ENCODE measurements around the gene PPM1J. TPM values are rescaled to one million over a fixed set of nuclear protein-coding genes. Genes with fewer than 3 reads are reported as not detected.

Gene PPM1J
- polyA plus RNA-seq, 3 donors, result 0.28 to 0.75 (median 0.69) TPM

GRCh38 chr1:112743174-112744008 is 28.3 kb upstream of the PPM1J start:
- H3K9me3 Mint-ChIP-seq, result peaks cover 0 to 24% (median 19%) of the 10 kb centered on the region in 7 donors
- TF ChIP-seq, protein P1, sequence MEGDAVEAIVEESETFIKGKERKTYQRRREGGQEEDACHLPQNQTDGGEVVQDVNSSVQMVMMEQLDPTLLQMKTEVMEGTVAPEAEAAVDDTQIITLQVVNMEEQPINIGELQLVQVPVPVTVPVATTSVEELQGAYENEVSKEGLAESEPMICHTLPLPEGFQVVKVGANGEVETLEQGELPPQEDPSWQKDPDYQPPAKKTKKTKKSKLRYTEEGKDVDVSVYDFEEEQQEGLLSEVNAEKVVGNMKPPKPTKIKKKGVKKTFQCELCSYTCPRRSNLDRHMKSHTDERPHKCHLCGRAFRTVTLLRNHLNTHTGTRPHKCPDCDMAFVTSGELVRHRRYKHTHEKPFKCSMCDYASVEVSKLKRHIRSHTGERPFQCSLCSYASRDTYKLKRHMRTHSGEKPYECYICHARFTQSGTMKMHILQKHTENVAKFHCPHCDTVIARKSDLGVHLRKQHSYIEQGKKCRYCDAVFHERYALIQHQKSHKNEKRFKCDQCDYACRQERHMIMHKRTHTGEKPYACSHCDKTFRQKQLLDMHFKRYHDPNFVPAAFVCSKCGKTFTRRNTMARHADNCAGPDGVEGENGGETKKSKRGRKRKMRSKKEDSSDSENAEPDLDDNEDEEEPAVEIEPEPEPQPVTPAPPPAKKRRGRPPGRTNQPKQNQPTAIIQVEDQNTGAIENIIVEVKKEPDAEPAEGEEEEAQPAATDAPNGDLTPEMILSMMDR (IDR thresholded peaks at IDR 0.05), result no peak
- H3K27me3 ChIP-seq (ENCODE audit: control insufficient read depth in 2 of 2, insufficient read depth in 2 of 2, low read length in 2 of 2), result peaks cover 39 to 83% of the 10 kb centered on the region in 2 donors
- no peak for DNase-seq
- WGBS (ENCODE audit: insufficient coverage), result 11% methylated on average over 42 of the region's 54 CpGs
- no peaks in the 10 kb centered on the region for H4K20me1 ChIP-seq (ENCODE audit: insufficient read depth, low read length)
- H3K27ac ChIP-seq (ENCODE audit: low read depth in 1 of 2, low read length in 2 of 2), result no peak overlapping the region
- peaks cover 7 to 18% of the 10 kb centered on the region in 2 donors for H3K9me3 ChIP-seq (replicated peaks in 1 of 2; ENCODE audit: control insufficient read depth in 1 of 2, insufficient read depth in 1 of 2, low read length in 2 of 2)
- no peak overlapping the region for H3K27ac Mint-ChIP-seq
- intact Hi-C loops (cut with micrococcal nuclease), result no loop called here
- H3K36me3 Mint-ChIP-seq, result peaks cover 5% of the 10 kb centered on the region in 2 donors
- H3K4me3 Mint-ChIP-seq, result peak overlapping the region in 1 of 2 donors; percentile 80
- H3K4me2 ChIP-seq (replicated peaks; ENCODE audit: extremely low read depth, low read length, poor library complexity, severe bottlenecking), result no peak overlapping the region
- peaks cover 73 to 86% (median 76%) of the 10 kb centered on the region in 3 donors for H3K27me3 Mint-ChIP-seq (ENCODE audit: low read depth in 3 of 3)
- H3K36me3 ChIP-seq (replicated peaks in 1 of 2; ENCODE audit: control insufficient read depth in 1 of 2, insufficient read depth in 2 of 2, low read length in 2 of 2), result no peaks in the 10 kb centered on the region
- no peaks in the 10 kb centered on the region for H3K79me2 ChIP-seq (ENCODE audit: insufficient read depth, low read length)
- H3K9ac ChIP-seq (ENCODE audit: insufficient read depth, low read length, poor library complexity, severe bottlenecking), result no peak overlapping the region
- H3K4me1 Mint-ChIP-seq, result peaks cover 11% of the 10 kb centered on the region
- peak overlapping the region; percentile 50 for H2AFZ ChIP-seq (ENCODE audit: insufficient read depth, low read depth, low read length, poor library complexity, severe bottlenecking)
- H3K4me1 ChIP-seq (ENCODE audit: control insufficient read depth in 1 of 2, insufficient read depth in 2 of 2, low read length in 2 of 2), result peaks cover 4 to 5% of the 10 kb centered on the region in 2 donors
- H3K4me3 ChIP-seq (replicated peaks in 1 of 3; ENCODE audit: low read depth in 2 of 3, low read length in 3 of 3), result no peak overlapping the region

GRCh38 chr1:112737573-112737972 is 22.4 kb upstream of the PPM1J start:
- TF ChIP-seq, protein P1 (IDR thresholded peaks at IDR 0.05), result no peak
- H3K9me3 Mint-ChIP-seq, result peaks cover 0 to 10% (median 7%) of the 10 kb centered on the region in 7 donors
- peaks cover 0 to 2% of the 10 kb centered on the region in 2 donors for H3K9me3 ChIP-seq (replicated peaks in 1 of 2; ENCODE audit: control insufficient read depth in 1 of 2, insufficient read depth in 1 of 2, low read length in 2 of 2)
- H3K4me2 ChIP-seq (replicated peaks; ENCODE audit: extremely low read depth, low read length, poor library complexity, severe bottlenecking), result no peak overlapping the region
- H4K20me1 ChIP-seq (ENCODE audit: insufficient read depth, low read length), result no peaks in the 10 kb centered on the region
- H3K4me3 ChIP-seq (replicated peaks in 1 of 3; ENCODE audit: low read depth in 2 of 3, low read length in 3 of 3), result no peak overlapping the region
- no peak overlapping the region for H3K9ac ChIP-seq (ENCODE audit: insufficient read depth, low read length, poor library complexity, severe bottlenecking)
- intact Hi-C loops (cut with micrococcal nuclease), result no loop called here
- H3K4me3 Mint-ChIP-seq, result no peak overlapping the region
- 83% methylated on average over 3 of the region's 3 CpGs for WGBS (ENCODE audit: insufficient coverage)
- no peaks in the 10 kb centered on the region for H3K79me2 ChIP-seq (ENCODE audit: insufficient read depth, low read length)
- peaks cover 17 to 30% of the 10 kb centered on the region in 2 donors for H3K27me3 ChIP-seq (ENCODE audit: control insufficient read depth in 2 of 2, insufficient read depth in 2 of 2, low read length in 2 of 2)
- H2AFZ ChIP-seq (ENCODE audit: insufficient read depth, low read depth, low read length, poor library complexity, severe bottlenecking), result no peak overlapping the region
- H3K36me3 Mint-ChIP-seq, result peaks cover 0 to 2% of the 10 kb centered on the region in 2 donors
- H3K27me3 Mint-ChIP-seq (ENCODE audit: low read depth in 3 of 3), result peaks cover 40 to 45% (median 45%) of the 10 kb centered on the region in 3 donors
- H3K27ac Mint-ChIP-seq, result no peak overlapping the region
- no peak for DNase-seq
- no peak overlapping the region for H3K27ac ChIP-seq (ENCODE audit: low read depth in 1 of 2, low read length in 2 of 2)
- H3K4me1 Mint-ChIP-seq, result peaks cover 3% of the 10 kb centered on the region
- H3K4me1 ChIP-seq (ENCODE audit: control insufficient read depth in 1 of 2, insufficient read depth in 2 of 2, low read length in 2 of 2), result no peaks in the 10 kb centered on the region
- no peaks in the 10 kb centered on the region for H3K36me3 ChIP-seq (replicated peaks in 1 of 2; ENCODE audit: control insufficient read depth in 1 of 2, insufficient read depth in 2 of 2, low read length in 2 of 2)
